ENCODE data around the gene COLEC12. TPM values are rescaled to one million over a fixed set of nuclear protein-coding genes. Genes with fewer than 3 reads are reported as not detected.

The COLEC12 gene
- total and polyA plus RNA-seq, 8 donors: 32.9 to 124 (median 103) TPM

- H3K27ac ChIP-seq: no peak overlapping the region
- no peak overlapping the region for H3K4me3 ChIP-seq
- DNase-seq (no peak), ATAC-seq (no peak)
- peaks cover 0 to 5% of the 10 kb centered on the region in 2 donors for H3K27me3 ChIP-seq
- no peaks in the 10 kb centered on the region for H3K4me1 ChIP-seq
- H3K36me3 ChIP-seq: no peaks in the 10 kb centered on the region
- no peaks in the 10 kb centered on the region for H3K9me3 ChIP-seq
- intact Hi-C loops (cut with DNase I): loop anchor here in 1 of 2 donors (10.0 kb wide), 1 partner anchor 87 kb away; the partner anchor contains the start of gene CLUL1
- TF ChIP-seq, protein P1, sequence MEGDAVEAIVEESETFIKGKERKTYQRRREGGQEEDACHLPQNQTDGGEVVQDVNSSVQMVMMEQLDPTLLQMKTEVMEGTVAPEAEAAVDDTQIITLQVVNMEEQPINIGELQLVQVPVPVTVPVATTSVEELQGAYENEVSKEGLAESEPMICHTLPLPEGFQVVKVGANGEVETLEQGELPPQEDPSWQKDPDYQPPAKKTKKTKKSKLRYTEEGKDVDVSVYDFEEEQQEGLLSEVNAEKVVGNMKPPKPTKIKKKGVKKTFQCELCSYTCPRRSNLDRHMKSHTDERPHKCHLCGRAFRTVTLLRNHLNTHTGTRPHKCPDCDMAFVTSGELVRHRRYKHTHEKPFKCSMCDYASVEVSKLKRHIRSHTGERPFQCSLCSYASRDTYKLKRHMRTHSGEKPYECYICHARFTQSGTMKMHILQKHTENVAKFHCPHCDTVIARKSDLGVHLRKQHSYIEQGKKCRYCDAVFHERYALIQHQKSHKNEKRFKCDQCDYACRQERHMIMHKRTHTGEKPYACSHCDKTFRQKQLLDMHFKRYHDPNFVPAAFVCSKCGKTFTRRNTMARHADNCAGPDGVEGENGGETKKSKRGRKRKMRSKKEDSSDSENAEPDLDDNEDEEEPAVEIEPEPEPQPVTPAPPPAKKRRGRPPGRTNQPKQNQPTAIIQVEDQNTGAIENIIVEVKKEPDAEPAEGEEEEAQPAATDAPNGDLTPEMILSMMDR (IDR thresholded peaks at IDR 0.05): no peak
Observed at GRCh38 chr18:507636-508035, 7.1 kb upstream of the COLEC12 start.

- Histone ChIP-seq H3K36me3 (no peaks in the 10 kb centered on the region), H3K9me3 (no peaks in the 10 kb centered on the region), H3K4me3 (no peak overlapping the region), H3K27me3 (peaks cover 0 to 13% of the 10 kb centered on the region in 2 donors), H3K27ac (no peak overlapping the region), H3K4me1 (no peaks in the 10 kb centered on the region)
- TF ChIP-seq, protein P1 (IDR thresholded peaks at IDR 0.05): no peak
- no peak for DNase-seq
- no peak for ATAC-seq
- intact Hi-C loops (cut with DNase I): loop anchor here in 1 of 2 donors (10.0 kb wide), 1 partner anchor 88 kb away; the partner anchor contains the start of gene CLUL1
Observed at GRCh38 chr18:506801-507200, 6.3 kb upstream of the COLEC12 start.

DNA sequence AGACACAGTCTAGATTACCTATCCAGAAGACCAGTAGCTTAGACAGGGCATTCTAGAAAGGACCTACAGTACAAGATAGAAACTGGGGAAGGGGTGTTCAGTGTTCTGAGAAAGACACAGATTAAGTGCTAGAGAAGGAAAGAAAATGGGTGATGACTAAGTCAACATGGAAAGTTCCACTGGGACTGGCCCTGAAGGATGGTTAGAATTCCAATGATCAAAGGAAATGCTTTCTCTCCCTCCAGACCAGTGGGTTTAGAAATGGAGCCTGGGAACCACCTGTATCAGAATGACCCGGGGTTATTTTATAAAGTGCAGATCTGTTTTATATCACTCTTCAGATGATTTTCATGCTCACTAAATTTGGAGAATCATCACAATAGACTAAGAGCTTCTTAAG is 5.8 kb upstream of the COLEC12 start:
- no peak overlapping the region for H3K27ac ChIP-seq
- no peaks in the 10 kb centered on the region for H3K9me3 ChIP-seq
- TF ChIP-seq, protein P1 (IDR thresholded peaks at IDR 0.05): no peak
- DNase-seq (no peak), ATAC-seq (no peak)
- intact Hi-C loops (cut with DNase I): loop anchor here in 1 of 2 donors (10.0 kb wide), 1 partner anchor 89 kb away; the partner anchor contains the start of gene CLUL1
- H3K36me3 ChIP-seq: no peaks in the 10 kb centered on the region
- peaks cover 0 to 19% of the 10 kb centered on the region in 2 donors for H3K27me3 ChIP-seq
- H3K4me3 ChIP-seq: no peak overlapping the region
- no peaks in the 10 kb centered on the region for H3K4me1 ChIP-seq

DNA sequence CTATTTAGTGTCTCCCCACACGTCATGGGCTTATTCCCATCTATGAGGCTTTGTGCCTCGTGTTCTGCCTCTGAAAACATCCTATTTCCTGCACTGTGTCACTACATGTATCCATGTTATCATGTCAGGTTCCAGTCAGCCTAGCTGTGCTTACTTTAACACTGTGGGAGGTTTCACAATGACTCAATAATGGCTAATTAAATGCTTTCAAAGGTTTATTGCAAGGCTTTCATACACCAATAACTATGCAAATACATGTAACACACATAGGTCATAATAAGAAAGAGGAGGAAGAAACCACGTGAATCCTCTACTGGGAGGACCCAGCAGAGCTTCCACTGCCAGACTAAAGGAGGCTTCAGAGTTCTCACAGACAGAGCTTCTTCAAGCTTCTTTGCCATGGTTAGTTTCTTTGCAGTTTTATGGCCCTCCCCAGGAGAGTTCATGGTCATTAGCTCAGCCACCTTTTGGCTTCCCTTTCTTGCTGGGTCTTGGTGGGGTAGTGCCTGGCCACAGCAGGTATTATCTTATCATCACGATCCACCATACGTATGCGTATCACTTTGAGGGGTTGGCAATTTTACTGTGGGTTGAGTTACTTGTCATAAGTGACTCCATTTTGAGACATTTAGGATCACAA is 5.1 kb upstream of the COLEC12 start:
- Histone ChIP-seq H3K4me1 (no peaks in the 10 kb centered on the region), H3K4me3 (no peak overlapping the region), H3K36me3 (no peaks in the 10 kb centered on the region), H3K27ac (no peak overlapping the region), H3K27me3 (peaks cover 0 to 25% of the 10 kb centered on the region in 2 donors), H3K9me3 (no peaks in the 10 kb centered on the region)
- ATAC-seq (no peak), DNase-seq (no peak)
- TF ChIP-seq, protein P1 (IDR thresholded peaks at IDR 0.05): no peak
- intact Hi-C loops (cut with DNase I): loop anchor here in 1 of 2 donors (10.0 kb wide), 1 partner anchor 89 kb away; the partner anchor contains the start of gene CLUL1

DNA sequence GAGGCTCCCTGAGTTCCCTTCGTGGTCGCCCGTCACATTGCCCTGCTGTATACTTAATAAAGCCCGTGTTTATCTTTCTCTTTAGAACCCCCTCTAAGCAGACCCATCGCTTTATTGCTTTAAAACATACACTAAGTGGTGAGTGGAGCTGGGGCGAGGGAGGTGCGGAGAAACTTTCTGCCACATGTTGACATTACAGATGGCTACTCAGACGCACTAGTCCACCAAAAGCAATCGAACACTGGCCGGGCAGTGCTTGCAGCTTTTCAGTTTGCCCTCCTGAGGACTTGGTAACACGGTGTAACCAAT is 859 bp upstream of the COLEC12 start:
- DNase-seq (no peak), ATAC-seq (peak; percentile 4)
- peaks cover 4 to 58% of the 10 kb centered on the region in 2 donors for H3K27me3 ChIP-seq
- H3K9me3 ChIP-seq: no peaks in the 10 kb centered on the region
- H3K4me3 ChIP-seq: peak overlapping the region; percentile 21 to 48
- no peak overlapping the region for H3K27ac ChIP-seq
- H3K4me1 ChIP-seq: peaks cover 2 to 21% of the 10 kb centered on the region in 2 donors
- TF ChIP-seq, protein P1 (IDR thresholded peaks at IDR 0.05): no peak
- intact Hi-C loops (cut with DNase I): loop anchor here in 1 of 2 donors (10.0 kb wide), 1 partner anchor 93 kb away; the partner anchor contains the start of gene CLUL1
- no peaks in the 10 kb centered on the region for H3K36me3 ChIP-seq
